CMK (cell line): ENCODE results near the gene CCL21.

ENCODE experiments used
- DNase-seq: peaks from one replicate; pipeline ENCODE4 v3.0.0-alpha.2; 2010; ENCODE audit warnings: low read depth

Gene CCL21

DNA sequence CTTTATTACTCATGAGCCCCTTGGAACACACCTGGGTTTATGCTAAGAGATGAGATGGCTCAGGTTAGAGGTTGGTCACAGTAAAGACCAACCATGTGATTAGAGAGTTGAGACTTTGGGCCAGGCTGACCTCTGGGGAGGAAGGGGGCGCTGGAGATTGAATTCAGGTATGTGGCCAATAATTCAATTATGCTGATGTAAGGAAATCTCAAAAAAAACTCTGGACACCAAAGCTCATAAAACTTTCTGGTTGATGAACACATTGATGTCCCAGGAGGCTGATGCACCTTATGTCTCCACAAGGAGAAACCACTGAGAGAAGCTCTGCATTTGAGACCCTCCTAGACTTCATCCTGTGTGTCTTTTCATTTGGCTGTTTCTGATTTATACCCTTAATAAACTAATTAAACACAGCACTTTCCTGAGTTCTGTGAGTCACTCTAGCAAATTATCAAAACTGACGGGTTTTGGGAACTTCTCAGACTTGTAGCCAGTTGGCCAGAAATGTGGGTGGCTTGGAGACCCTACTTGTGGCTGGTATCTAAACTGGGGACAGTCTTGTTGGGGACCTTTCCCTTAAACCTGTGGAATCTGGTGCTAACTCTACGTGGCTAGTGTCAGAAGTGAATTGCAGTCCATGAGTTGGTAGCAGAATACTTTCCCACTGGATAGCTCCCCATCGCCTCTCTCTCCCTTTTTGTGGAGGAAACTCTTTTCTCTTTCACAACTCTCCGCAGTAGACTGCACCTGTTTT lies 40.0 kb downstream of the CCL21 start:
- no peak for DNase-seq

DNA sequence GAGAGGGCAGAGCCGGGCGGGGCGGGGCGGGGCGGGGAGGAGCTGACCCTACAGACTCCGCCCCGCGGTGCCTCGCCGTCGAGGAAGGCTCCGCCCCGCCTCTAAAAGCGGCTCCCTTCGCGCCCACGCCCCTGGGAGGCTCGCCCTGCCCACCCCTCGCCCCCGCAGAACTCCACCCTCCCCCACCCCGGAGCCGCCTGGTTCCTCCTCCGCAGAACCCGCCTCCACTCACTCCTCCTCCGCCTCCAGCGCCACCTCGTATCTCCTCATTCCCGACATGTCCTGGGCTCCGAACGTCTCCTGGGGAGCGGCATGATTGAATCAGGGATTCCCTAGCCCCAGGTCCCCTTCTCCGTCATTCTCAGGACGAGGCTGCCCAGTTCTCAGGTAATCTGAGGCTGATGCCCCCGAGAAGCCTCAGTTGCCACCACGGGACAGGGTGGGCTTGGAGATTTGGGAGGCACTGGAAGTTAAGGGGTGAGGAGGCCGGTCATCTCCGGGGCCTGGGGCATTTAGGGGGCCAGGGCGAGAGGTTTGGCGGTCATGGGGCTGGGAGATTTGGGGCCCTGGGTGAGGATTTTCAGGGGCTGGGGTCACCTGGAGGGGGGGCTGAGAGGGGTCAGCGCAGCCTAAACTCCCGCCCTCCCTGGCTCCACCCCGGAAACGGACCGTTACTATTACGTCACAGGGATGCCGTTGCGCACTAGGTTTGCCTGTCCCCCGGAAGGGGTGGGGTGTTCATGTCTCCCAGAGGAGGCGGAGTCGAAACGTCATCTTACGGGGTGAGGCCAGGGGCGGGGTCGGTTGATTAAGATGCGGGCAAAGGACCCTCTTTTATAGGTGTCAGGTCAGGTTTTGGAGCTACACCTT lies 44.3 kb downstream of the CCL21 start:
- DNase-seq = peak; percentile 74

DNA sequence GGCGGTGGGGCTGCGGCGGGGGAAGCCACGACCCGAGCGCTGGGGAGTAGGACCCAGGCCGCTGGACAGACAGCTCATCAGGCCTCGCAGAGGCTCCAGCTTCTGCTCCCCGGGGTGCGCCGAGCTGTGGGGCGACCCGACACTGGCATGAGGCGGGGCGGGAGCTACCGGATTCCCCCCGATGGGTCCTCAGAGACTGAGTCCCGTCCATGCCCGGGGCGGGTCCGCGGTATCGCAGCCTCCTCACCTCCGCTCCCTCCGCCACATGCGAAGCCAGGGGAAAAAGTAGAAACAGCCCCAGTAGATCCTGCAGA lies 44.9 kb downstream of the CCL21 start:
- DNase-seq = no peak

DNA sequence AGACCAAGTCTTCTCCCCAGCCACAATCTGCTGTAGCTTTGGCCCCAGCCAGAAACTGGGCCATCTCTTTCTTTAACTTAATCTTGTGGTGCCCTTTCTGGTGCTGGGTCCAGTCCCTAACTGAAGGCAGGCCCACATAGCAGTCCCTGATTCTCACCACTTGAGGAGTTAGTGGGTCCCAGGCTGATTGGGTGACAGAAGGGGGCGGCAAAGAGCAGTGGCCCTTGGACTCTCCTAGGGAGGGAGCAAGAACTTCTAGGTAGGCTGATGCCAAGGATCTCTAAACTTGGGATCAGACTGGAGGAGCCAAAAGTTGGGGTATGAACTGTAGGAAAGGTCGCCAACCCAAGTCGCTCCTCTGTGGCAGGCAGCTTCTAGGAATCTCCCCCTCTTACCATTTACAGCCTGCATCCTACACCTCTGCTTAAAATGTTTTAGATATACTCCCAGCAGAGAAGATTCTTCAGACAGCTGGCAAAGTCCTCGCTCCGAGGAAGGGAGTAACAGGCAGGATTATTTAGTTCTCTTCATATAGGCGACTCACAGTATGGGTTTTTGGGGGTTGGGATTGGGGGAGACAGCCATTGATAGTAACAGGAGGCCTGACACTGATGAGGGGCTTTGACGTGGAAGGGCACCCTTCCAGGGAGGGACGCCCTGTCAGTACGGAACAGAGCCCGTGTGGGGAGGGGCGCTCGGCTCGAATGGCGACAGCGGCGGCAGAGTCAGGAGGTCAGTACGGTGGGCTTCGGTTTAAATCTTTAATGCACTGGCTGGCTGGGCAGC lies 45.5 kb downstream of the CCL21 start:
- peak; percentile 60 for DNase-seq

DNA sequence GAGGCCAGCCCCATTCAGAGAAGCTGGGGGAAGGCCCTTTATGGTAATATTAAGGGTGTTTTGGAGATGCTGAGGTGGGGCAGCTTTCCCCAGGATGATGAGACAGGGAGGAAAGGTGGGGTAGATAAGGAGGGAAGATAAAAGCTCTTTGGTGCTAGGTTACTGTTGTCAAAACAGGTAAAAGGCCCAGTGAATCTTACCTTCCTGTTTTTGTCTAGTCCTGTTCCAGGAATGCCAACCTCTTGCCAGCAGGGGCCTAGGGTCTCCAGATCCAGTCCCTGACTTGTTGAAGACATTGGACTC lies 46.7 kb downstream of the CCL21 start:
- no peak for DNase-seq

DNA sequence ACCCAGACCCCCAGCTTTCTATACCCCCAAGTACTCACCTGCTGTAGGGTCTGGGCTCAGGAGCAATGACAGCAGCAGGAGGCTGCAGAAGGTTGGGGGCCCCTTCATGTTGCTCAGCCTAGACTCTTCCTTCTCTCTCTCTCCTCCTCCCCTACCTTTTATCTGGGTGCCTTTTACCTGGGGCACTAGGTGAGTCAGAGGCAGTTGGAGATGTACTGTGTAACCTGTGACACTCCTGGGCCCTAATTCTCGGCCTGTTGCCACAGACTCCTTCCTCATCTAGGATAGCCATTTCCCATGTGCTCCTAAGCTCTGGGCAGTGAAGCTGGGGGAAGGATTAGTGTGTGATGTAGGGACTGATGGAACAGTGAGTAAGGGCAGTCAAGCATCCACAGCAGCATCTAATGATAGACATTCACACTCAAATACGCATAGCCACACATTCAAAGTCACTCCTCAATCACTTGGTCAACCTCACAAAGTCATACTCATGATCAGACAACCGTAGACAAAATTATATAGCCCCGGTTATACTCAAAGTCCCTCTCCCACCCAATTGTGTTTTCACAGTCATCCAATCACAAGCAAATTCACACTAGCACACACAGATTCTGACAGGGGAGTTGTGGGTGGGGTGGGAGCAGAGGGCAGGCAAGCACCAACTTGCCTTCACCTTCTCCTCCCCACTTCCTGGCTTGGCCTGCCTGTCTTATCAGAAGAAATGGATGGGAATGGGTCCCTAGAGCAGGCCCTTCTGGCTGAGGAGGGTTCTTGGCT lies 47.2 kb downstream of the CCL21 start, which contains the start of gene CCL27:
TSS of gene CCL27 (minus strand) at position 132 of the 777 bp plus-strand sequence. CDS start at position 108, 24 bp downstream.
- DNase-seq = no peak

DNA sequence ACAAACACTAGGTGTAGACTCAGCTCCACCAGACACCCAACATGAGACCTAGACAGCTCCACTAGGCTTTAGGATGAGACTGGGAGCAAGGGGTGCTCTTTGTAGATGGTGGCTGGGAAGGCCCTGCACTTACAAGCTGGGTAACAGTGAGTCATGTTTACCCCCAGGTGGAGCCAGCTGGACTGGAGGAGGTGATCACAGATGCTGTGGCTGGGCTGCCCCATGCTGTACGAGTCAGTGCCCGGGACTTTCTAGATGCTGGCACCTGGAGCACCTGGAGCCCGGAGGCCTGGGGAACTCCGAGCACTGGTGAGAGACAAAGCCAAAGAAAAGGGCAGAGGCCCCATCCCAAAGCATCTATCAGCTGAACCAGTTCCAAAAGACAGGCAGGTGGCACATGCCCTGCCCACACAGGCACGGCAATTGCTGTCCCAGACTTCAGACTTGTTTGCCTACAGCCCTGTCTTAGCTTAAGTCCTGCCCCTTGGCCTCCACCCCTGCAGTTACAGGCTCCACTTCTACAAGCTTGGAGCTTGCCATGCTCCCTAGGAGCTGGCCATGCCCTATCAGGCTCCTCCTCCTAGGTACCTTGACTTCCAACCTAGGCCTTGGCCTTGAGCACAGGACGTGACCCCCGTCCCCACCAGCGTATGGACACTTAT lies 50.2 kb downstream of the CCL21 start:
- no peak for DNase-seq
